GM12874 (cell line): ENCODE data around the gene FAM193A.

Experiments used
- CTCF ChIP-seq: IDR thresholded peaks from 2 replicates; pipeline ENCODE4 v1.5.1; 2011; ENCODE audit warnings: low read depth, mild to moderate bottlenecking, control low read depth, low read length, moderate library complexity; ENCODE audit not compliant: insufficient read depth

Gene FAM193A

GRCh38 chr4:2700031-2700430, 163.6 kb downstream of the FAM193A start:
- TF ChIP-seq CTCF = no peak

GRCh38 chr4:2702361-2702760, 165.9 kb downstream of the FAM193A start:
- no peak for TF ChIP-seq CTCF

GRCh38 chr4:2702770-2703169, 166.3 kb downstream of the FAM193A start:
- TF ChIP-seq CTCF = no peak

GRCh38 chr4:2712261-2712842, 175.9 kb downstream of the FAM193A start:
- peak; percentile 55 for TF ChIP-seq CTCF

- no peak for TF ChIP-seq CTCF
These were observed 176.9 kb downstream of the FAM193A start for GRCh38 chr4:2713337-2713736.

- no peak for TF ChIP-seq CTCF
These were observed 177.8 kb downstream of the FAM193A start for GRCh38 chr4:2714061-2714770.

GRCh38 chr4:2714918-2715317, 178.5 kb downstream of the FAM193A start:
- TF ChIP-seq CTCF = no peak
